Sigmoid colon (tissue), 4 donors: ENCODE measurements around the gene NDUFV2.

ENCODE experiments used
- EP300 ChIP-seq, 4 donors: sonication (generic); formaldehyde crosslinking; IDR thresholded peaks; one replicate each; pipeline ENCODE4 v1.6.1; 2017; ENCODE audit warnings: antibody characterized with exemption in 4 of 4
- POLR2A ChIP-seq, 2 donors: fragments of 450-650 bp; IDR thresholded peaks; one replicate each; pipeline ENCODE4 v1.6.1; 2016; ENCODE audit warnings: antibody characterized with exemption in 2 of 2, mild to moderate bottlenecking in 2 of 2, moderate library complexity in 2 of 2
- POLR2AphosphoS5 ChIP-seq, 4 donors: sonication (generic); formaldehyde crosslinking; IDR thresholded peaks; one replicate each; pipeline ENCODE4 v1.6.1; 2017; ENCODE audit warnings: antibody characterized with exemption in 4 of 4
- TF ChIP-seq, protein P1 (sequence below), 4 experiments: fragments of 450-650 bp in 3 of 4; fragments of 200-600 bp in 1 of 4; IDR thresholded peaks; one replicate each; pipeline ENCODE4 v1.5.1; 2016 to 2019; ENCODE audit warnings: antibody characterized with exemption in 4 of 4, mild to moderate bottlenecking in 3 of 4, moderate library complexity in 2 of 4

DNA sequence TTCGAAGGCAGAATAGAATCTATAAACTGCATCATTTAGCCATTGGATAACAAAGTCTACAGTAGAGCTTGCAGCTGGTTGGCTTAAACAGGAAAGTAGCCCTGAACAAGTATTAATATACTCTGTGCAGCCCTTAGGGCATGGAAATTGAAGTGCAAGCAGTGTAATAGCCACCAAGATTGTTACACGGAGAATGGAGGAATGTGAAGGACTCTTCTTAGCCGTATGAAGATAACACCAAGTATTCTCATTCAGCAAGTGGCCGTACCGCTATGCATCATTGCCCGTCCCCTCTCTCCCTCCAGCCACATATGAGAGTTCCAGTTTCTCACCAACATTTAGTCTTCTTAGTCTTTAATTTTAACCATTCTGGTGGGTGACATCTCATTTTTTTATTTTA is 74.5 kb downstream of the NDUFV2 start:
- TF ChIP-seq, protein P1, sequence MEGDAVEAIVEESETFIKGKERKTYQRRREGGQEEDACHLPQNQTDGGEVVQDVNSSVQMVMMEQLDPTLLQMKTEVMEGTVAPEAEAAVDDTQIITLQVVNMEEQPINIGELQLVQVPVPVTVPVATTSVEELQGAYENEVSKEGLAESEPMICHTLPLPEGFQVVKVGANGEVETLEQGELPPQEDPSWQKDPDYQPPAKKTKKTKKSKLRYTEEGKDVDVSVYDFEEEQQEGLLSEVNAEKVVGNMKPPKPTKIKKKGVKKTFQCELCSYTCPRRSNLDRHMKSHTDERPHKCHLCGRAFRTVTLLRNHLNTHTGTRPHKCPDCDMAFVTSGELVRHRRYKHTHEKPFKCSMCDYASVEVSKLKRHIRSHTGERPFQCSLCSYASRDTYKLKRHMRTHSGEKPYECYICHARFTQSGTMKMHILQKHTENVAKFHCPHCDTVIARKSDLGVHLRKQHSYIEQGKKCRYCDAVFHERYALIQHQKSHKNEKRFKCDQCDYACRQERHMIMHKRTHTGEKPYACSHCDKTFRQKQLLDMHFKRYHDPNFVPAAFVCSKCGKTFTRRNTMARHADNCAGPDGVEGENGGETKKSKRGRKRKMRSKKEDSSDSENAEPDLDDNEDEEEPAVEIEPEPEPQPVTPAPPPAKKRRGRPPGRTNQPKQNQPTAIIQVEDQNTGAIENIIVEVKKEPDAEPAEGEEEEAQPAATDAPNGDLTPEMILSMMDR (IDR thresholded peaks at IDR 0.05): no peak
- TF ChIP-seq POLR2A (IDR thresholded peaks at IDR 0.05) (no peak), EP300 (IDR thresholded peaks at IDR 0.05) (no peak), POLR2AphosphoS5 (IDR thresholded peaks at IDR 0.05) (no peak)
